Stimulated activated CD8-positive, alpha-beta memory T cell treated with anti-CD3 and anti-CD28 coated beads, Interleukin-15, amount 100 ng/mL, for 24 hours (primary cell): ENCODE measurements around the gene PTGIS.
"Not testable (repeated sequence)": the region's sequence is repeated elsewhere in the genome, so short reads cannot be mapped to it uniquely, and the experiment has no call there.

ENCODE experiments used
- DNase-seq: peaks from one replicate; pipeline ENCODE4 v3.0.0-alpha.2; 2020; ENCODE audit warnings: low read depth

PTGIS gene

GRCh38 chr20:49579874-49580812 lies 12.2 kb upstream of the PTGIS start:
- DNase-seq: no peak

GRCh38 chr20:49579195-49579594 lies 11.3 kb upstream of the PTGIS start:
- no peak for DNase-seq

- no peak for DNase-seq
Measured at GRCh38 chr20:49578436-49578835, 10.5 kb upstream of the PTGIS start.

- no peak for DNase-seq
Measured at GRCh38 chr20:49575551-49576060, 7.7 kb upstream of the PTGIS start.

GRCh38 chr20:49573900-49574416 lies 6.0 kb upstream of the PTGIS start:
- DNase-seq: no peak

GRCh38 chr20:49572857-49573256 lies 4.9 kb upstream of the PTGIS start:
- no peak for DNase-seq

GRCh38 chr20:49571553-49571835 lies 3.6 kb upstream of the PTGIS start:
- DNase-seq: no peak

- DNase-seq: no peak
Measured at GRCh38 chr20:49570828-49571552, 3.1 kb upstream of the PTGIS start.

- no peak for DNase-seq
Measured at GRCh38 chr20:49570161-49570827, 2.4 kb upstream of the PTGIS start.

- DNase-seq: no peak
Measured at GRCh38 chr20:49569411-49570115, 1.6 kb upstream of the PTGIS start.

GRCh38 chr20:49568278-49569151 lies 578 bp upstream of the PTGIS start:
- DNase-seq: no peak

- no peak for DNase-seq
Measured at GRCh38 chr20:49566401-49567364, 1.3 kb downstream of the PTGIS start.

GRCh38 chr20:49564991-49565390 lies 2.9 kb downstream of the PTGIS start:
- not testable (repeated sequence) for DNase-seq

- DNase-seq: no peak
Measured at GRCh38 chr20:49563015-49563980, 4.6 kb downstream of the PTGIS start.

GRCh38 chr20:49562311-49563014 lies 5.5 kb downstream of the PTGIS start:
- no peak for DNase-seq

- DNase-seq: no peak
Measured at GRCh38 chr20:49561806-49562205, 6.1 kb downstream of the PTGIS start.

GRCh38 chr20:49561256-49561655 lies 6.7 kb downstream of the PTGIS start:
- no peak for DNase-seq

- DNase-seq: no peak
Measured at GRCh38 chr20:49560646-49561045, 7.3 kb downstream of the PTGIS start.
